Activated CD8-positive, alpha-beta memory T cell treated with anti-CD3 and anti-CD28 coated beads, Interleukin-2, amount 50 U/mL, for 1 hour (primary cell): Measurements from ENCODE around the gene XAGE2.
"Not testable (repeated sequence)": the region's sequence is repeated elsewhere in the genome, so short reads cannot be mapped to it uniquely, and the experiment has no call there.

Source experiments
- DNase-seq: peaks from one replicate; pipeline ENCODE4 v3.0.0-alpha.2; 2020; ENCODE audit errors: extremely low read depth

XAGE2 gene

GRCh38 chrX:52368368-52369055 lies at the start of gene XAGE2:
Gene XAGE2, plus strand, starts transcription at chrX:52369021. Its CDS starts 994 bp downstream, at chrX:52370015.
- DNase-seq = no peak

GRCh38 chrX:52337410-52337809 lies 31.4 kb upstream of the XAGE2 start:
- DNase-seq = no peak

GRCh38 chrX:52341493-52341892 lies 27.3 kb upstream of the XAGE2 start:
- DNase-seq = no peak

GRCh38 chrX:52343131-52343530 lies 25.7 kb upstream of the XAGE2 start:
- DNase-seq = not testable (repeated sequence)

- DNase-seq = not testable (repeated sequence)
Measured at GRCh38 chrX:52345402-52345801, 23.4 kb upstream of the XAGE2 start.

- DNase-seq = no peak
Measured at GRCh38 chrX:52346174-52347165, 22.4 kb upstream of the XAGE2 start.

GRCh38 chrX:52349681-52350080 lies 19.1 kb upstream of the XAGE2 start:
- DNase-seq = no peak

- DNase-seq = no peak
Measured at GRCh38 chrX:52352551-52352950, 16.3 kb upstream of the XAGE2 start.

GRCh38 chrX:52353838-52354237 lies 15.0 kb upstream of the XAGE2 start:
- no peak for DNase-seq

- no peak for DNase-seq
Measured at GRCh38 chrX:52355108-52355507, 13.7 kb upstream of the XAGE2 start.

GRCh38 chrX:52359614-52360232 lies 9.1 kb upstream of the XAGE2 start:
- DNase-seq = no peak

GRCh38 chrX:52361941-52362340 lies 6.9 kb upstream of the XAGE2 start:
- no peak for DNase-seq

GRCh38 chrX:52363247-52363883 lies 5.5 kb upstream of the XAGE2 start:
- no peak for DNase-seq

GRCh38 chrX:52378870-52379269 lies 10.0 kb downstream of the XAGE2 start:
- DNase-seq = no peak

GRCh38 chrX:52380993-52381392 lies 12.2 kb downstream of the XAGE2 start:
- no peak for DNase-seq

- no peak for DNase-seq
Measured at GRCh38 chrX:52410439-52411394, 41.9 kb downstream of the XAGE2 start.

GRCh38 chrX:52415304-52415703 lies 46.5 kb downstream of the XAGE2 start:
- no peak for DNase-seq

GRCh38 chrX:52416816-52417215 lies 48.0 kb downstream of the XAGE2 start:
- DNase-seq = no peak

GRCh38 chrX:52420824-52421443 lies 52.1 kb downstream of the XAGE2 start:
- no peak for DNase-seq

GRCh38 chrX:52422884-52423283 lies 54.1 kb downstream of the XAGE2 start:
- no peak for DNase-seq
